OCI-LY1 (cell line): ENCODE data around the gene OSTF1.

Experiments
- H2AFZ ChIP-seq: fragments of 200-600 bp; sonication (generic), shearing (Covaris generic); 2 replicates; pipeline ENCODE4 v1.6.0; 2014; ENCODE audit warnings: antibody characterized with exemption, mild to moderate bottlenecking, low read length
- H3F3A ChIP-seq: fragments of 200-600 bp; sonication (generic), shearing (Covaris generic); 2 replicates; pipeline ENCODE4 v1.6.0; 2014; ENCODE audit warnings: mild to moderate bottlenecking, antibody characterized with exemption, low read length, moderate library complexity; ENCODE audit not compliant: insufficient read depth
- H3K27ac ChIP-seq: fragments of 200-600 bp; sonication (generic); 2 replicates; pipeline ENCODE4 v1.5.1; 2014; ENCODE audit warnings: low read length, mixed run types, mild to moderate bottlenecking, low read depth; ENCODE audit not compliant: poor library complexity, severe bottlenecking
- H3K27me3 ChIP-seq: fragments of 200-600 bp; sonication (generic); 2 replicates; pipeline ENCODE4 v1.6.0; 2014; ENCODE audit warnings: antibody characterized with exemption, mild to moderate bottlenecking, low read length, moderate library complexity; ENCODE audit not compliant: insufficient read depth
- H3K36me3 ChIP-seq: fragments of 200-600 bp; sonication (generic); 2 replicates; pipeline ENCODE4 v1.6.1; 2014; ENCODE audit warnings: mild to moderate bottlenecking, antibody characterized with exemption, low read length, moderate library complexity, mixed read lengths; ENCODE audit not compliant: insufficient read depth
- H3K4me1 ChIP-seq: fragments of 200-600 bp; sonication (generic); 2 replicates; pipeline ENCODE4 v1.5.1; 2014; ENCODE audit warnings: mild to moderate bottlenecking, low read length, moderate library complexity; ENCODE audit not compliant: insufficient read depth, severe bottlenecking
- H3K4me2 ChIP-seq: fragments of 200-600 bp; sonication (generic), shearing (Covaris generic); 2 replicates; pipeline ENCODE4 v1.6.1; 2014; ENCODE audit warnings: low read length
- H3K4me3 ChIP-seq: fragments of 200-600 bp; sonication (generic); 2 replicates; pipeline ENCODE4 v1.5.1; 2014; ENCODE audit warnings: low read length, low read depth, mild to moderate bottlenecking, mixed read lengths; ENCODE audit not compliant: poor library complexity, severe bottlenecking
- H3K79me2 ChIP-seq: fragments of 200-600 bp; shearing (Covaris generic); 2 replicates; pipeline ENCODE4 v1.6.1; 2016; ENCODE audit warnings: mixed run types, low read length, mixed read lengths; ENCODE audit not compliant: insufficient read depth
- H3K9ac ChIP-seq: fragments of 200-600 bp; sonication (generic), shearing (Covaris generic); 2 replicates; pipeline ENCODE4 v1.6.1; 2014; ENCODE audit warnings: mild to moderate bottlenecking, low read length, mixed read lengths
- H3K9me2 ChIP-seq: fragments of 200-600 bp; sonication (generic), shearing (Covaris generic); 2 replicates; pipeline ENCODE4 v1.6.1; 2014; ENCODE audit warnings: low read depth, mild to moderate bottlenecking, low read length, mixed read lengths
- H3K9me3 ChIP-seq: fragments of 200-600 bp; shearing (Covaris generic); 2 replicates; pipeline ENCODE4 v1.6.1; 2014; ENCODE audit warnings: low read length, mixed read lengths
- H4K20me1 ChIP-seq: fragments of 200-600 bp; sonication (generic), shearing (Covaris generic); 2 replicates; pipeline ENCODE4 v1.6.0; 2016; ENCODE audit warnings: mild to moderate bottlenecking, low read length; ENCODE audit not compliant: insufficient read depth
- EZH2 ChIP-seq: fragments of 200-600 bp; sonication (generic), shearing (Covaris generic); IDR thresholded peaks from 2 replicates; pipeline ENCODE4 v1.8.0; 2017; ENCODE audit warnings: borderline replicate concordance, mixed run types, mild to moderate bottlenecking, antibody characterized with exemption, low read length, moderate library complexity, mixed read lengths
- TF ChIP-seq, protein P1 (sequence below): fragments of 200-600 bp; sonication (generic), shearing (Covaris generic); IDR thresholded peaks from 2 replicates; pipeline ENCODE4 v1.5.1; 2017; ENCODE audit warnings: mild to moderate bottlenecking, antibody characterized with exemption, low read length, moderate library complexity, mixed read lengths

Gene OSTF1

GRCh38 chr9:75046725-75047345 lies 41.5 kb upstream of the OSTF1 start:
- no peaks in the 10 kb centered on the region for H3F3A ChIP-seq
- no peak overlapping the region for H2AFZ ChIP-seq
- no peak overlapping the region for H3K4me2 ChIP-seq
- no peak overlapping the region for H3K27ac ChIP-seq
- no peaks in the 10 kb centered on the region for H3K36me3 ChIP-seq
- TF ChIP-seq, protein P1, sequence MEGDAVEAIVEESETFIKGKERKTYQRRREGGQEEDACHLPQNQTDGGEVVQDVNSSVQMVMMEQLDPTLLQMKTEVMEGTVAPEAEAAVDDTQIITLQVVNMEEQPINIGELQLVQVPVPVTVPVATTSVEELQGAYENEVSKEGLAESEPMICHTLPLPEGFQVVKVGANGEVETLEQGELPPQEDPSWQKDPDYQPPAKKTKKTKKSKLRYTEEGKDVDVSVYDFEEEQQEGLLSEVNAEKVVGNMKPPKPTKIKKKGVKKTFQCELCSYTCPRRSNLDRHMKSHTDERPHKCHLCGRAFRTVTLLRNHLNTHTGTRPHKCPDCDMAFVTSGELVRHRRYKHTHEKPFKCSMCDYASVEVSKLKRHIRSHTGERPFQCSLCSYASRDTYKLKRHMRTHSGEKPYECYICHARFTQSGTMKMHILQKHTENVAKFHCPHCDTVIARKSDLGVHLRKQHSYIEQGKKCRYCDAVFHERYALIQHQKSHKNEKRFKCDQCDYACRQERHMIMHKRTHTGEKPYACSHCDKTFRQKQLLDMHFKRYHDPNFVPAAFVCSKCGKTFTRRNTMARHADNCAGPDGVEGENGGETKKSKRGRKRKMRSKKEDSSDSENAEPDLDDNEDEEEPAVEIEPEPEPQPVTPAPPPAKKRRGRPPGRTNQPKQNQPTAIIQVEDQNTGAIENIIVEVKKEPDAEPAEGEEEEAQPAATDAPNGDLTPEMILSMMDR: no peak
- TF ChIP-seq EZH2: no peak
- H3K9me3 ChIP-seq: no peaks in the 10 kb centered on the region
- H3K4me3 ChIP-seq: no peak overlapping the region
- H3K9ac ChIP-seq: no peak overlapping the region
- no peaks in the 10 kb centered on the region for H3K27me3 ChIP-seq
- no peaks in the 10 kb centered on the region for H4K20me1 ChIP-seq
- H3K9me2 ChIP-seq: no peaks in the 10 kb centered on the region
- H3K4me1 ChIP-seq: no peaks in the 10 kb centered on the region
- no peaks in the 10 kb centered on the region for H3K79me2 ChIP-seq

- H3K36me3 ChIP-seq: no peaks in the 10 kb centered on the region
- H3K79me2 ChIP-seq: no peaks in the 10 kb centered on the region
- no peak overlapping the region for H2AFZ ChIP-seq
- no peaks in the 10 kb centered on the region for H3K27me3 ChIP-seq
- H3F3A ChIP-seq: no peaks in the 10 kb centered on the region
- no peak overlapping the region for H3K9ac ChIP-seq
- no peaks in the 10 kb centered on the region for H3K4me1 ChIP-seq
- H3K4me3 ChIP-seq: no peak overlapping the region
- no peak overlapping the region for H3K4me2 ChIP-seq
- no peak overlapping the region for H3K27ac ChIP-seq
- TF ChIP-seq, protein P1: no peak
- no peak for TF ChIP-seq EZH2
- H3K9me3 ChIP-seq: no peaks in the 10 kb centered on the region
- no peaks in the 10 kb centered on the region for H4K20me1 ChIP-seq
- no peaks in the 10 kb centered on the region for H3K9me2 ChIP-seq
Observed at GRCh38 chr9:75047506-75047905, 40.8 kb upstream of the OSTF1 start.

DNA sequence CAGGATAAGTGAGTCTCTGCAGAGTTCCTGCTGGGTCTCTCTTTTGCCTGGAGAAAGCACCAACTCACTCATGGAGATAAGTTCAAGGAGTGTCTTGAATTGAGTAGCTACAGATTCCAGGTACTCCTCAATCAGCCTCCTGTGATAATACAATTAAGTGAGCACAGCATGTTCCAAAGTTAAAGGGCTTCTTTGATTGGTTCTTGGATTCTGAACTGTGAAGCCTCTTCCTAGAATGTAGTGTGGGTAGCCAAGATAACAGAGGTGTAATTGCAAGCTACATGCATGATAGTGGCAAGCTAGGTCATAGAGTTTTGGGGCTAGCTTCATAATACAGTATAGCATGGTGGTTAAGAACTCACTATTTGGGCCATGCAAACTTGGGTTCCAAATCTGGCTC lies 37.0 kb upstream of the OSTF1 start:
- TF ChIP-seq, protein P1: no peak
- TF ChIP-seq EZH2: no peak
- no peaks in the 10 kb centered on the region for H3K4me1 ChIP-seq
- H3K9ac ChIP-seq: no peak overlapping the region
- no peaks in the 10 kb centered on the region for H3F3A ChIP-seq
- H4K20me1 ChIP-seq: no peaks in the 10 kb centered on the region
- H3K36me3 ChIP-seq: no peaks in the 10 kb centered on the region
- 0 out of 2 replicates have a peak, but pooled peaks cover under 1% of the 10 kb centered on the region for H3K9me3 ChIP-seq
- H3K9me2 ChIP-seq: no peaks in the 10 kb centered on the region
- H3K27me3 ChIP-seq: no peaks in the 10 kb centered on the region
- no peak overlapping the region for H2AFZ ChIP-seq
- no peak overlapping the region for H3K4me3 ChIP-seq
- H3K27ac ChIP-seq: no peak overlapping the region
- no peak overlapping the region for H3K4me2 ChIP-seq
- H3K79me2 ChIP-seq: no peaks in the 10 kb centered on the region
